ENCODE measurements around the gene TMEM254.
"Not testable (repeated sequence)": the region's sequence is repeated elsewhere in the genome, so short reads cannot be mapped to it uniquely, and the experiment has no call there.

Gene TMEM254

DNA sequence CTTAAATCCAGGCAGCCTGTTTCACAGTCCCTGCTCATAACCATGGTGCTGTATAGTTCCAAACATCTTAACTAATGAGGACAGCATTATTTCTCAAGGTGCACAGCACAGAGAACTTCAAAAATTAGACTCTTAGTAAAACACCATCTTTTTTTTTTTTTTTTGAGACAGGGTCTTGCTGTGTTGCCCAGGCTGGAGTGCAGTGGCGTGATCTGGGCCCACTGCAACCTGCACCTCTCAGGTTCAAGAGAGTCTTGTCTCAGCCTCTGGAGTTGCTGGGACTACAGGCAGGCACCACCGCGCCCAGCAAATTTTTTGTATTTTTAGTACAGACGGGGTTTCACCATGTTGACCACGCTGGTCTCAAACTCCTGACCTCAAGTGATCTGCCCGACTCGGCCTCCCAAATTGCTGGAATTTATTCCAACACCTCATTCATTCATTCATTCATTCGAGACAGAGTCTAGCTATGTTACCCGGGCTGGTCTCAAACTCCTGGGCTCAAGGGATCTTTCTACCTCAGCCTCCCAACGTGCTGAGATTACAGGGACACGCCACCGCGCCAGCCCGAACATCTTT, 507 bp upstream of the TMEM254 start:
- no peak for DNase-seq

- no peak for DNase-seq
Measured at GRCh38 chr10:80079312-80079719, 851 bp downstream of the TMEM254 start.

GRCh38 chr10:80081026-80081425, 2.6 kb downstream of the TMEM254 start:
- DNase-seq = no peak

DNA sequence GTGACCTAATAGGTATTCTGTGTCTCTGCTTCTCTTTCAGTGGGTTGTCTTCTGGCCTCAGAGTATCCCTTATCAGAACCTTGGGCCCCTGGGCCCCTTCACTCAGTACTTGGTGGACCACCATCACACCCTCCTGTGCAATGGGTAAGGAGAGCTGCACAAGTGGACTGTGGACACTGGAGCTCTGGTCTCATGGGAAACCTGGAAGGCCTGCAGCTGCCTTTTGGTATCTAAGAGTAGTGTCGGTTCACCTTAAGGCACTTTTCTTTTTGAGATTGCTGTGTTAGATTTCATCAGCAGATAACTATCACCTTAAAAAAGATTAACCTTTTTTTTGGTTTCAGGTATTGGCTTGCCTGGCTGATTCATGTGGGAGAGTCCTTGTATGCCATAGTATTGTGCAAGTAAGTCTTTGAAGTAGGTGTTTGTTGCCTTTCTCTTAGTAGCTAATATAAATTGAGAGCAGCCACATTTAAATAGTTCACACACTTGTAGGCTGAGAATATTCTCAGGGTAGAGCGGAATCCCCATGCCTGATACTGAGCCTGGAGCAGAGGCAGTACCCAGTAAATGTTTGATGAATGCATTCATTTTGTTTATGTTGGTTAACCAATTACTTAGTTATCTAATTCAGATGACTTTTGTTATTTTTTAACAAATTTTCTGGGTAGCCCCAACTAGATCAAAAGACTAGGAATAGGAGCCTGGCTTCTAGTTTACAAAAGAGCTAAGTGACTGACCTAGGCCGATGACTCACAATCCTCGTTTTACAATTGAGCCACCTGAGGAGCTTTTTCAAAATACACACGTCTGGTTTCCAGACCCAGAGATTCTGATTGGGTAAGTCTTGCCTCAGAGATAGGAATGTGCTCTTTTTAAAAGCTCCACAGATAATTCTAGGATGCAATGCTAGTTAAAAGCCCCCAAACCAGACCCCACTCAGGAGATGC, 3.6 kb downstream of the TMEM254 start:
- no peak for DNase-seq

DNA sequence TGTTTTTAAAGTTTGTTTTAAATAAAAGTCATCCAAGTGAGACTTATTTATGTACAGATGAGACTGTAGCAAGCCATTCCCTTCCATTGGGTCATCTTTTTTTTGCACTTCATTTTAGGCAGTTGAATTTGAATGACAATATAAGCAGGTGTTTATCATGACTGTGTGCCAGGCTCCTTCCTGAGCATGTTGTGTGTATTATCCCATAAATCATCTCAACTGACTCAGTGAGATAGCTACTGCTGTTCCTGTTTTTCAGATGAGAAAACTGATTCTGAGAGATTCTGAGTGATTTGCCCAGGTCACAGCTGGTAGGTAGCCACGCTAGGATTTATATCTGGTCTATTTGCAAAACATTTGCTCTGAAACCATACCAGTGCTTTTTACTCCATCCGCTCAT, 11.7 kb downstream of the TMEM254 start:
- DNase-seq = no peak

GRCh38 chr10:80094231-80094630, 15.8 kb downstream of the TMEM254 start:
- DNase-seq = no peak

- not testable (repeated sequence) for DNase-seq
Measured at GRCh38 chr10:80098272-80098671, 19.8 kb downstream of the TMEM254 start.

DNA sequence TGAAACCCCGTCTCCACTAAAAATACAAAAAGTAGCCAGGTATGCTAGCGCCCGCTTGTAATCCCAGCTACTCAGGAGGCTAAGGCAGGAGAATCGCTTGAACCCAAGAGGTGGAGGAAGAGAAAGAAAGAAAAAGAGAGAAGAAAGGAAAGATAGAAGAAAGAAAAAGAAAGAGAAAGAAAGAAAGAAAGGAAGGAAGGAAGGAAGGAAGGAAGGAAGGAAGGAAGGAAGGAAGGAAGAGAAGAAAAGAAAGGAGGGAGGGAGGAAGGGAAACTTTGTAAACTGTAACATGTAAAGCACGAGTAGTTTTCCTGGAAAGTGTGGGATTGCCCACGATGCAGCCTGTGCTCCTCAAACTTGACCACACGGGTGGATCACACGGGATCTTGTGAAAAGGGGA, 20.8 kb downstream of the TMEM254 start:
- not testable (repeated sequence) for DNase-seq

GRCh38 chr10:80100116-80100515, 21.7 kb downstream of the TMEM254 start:
- DNase-seq = no peak

GRCh38 chr10:80100861-80101695, 22.6 kb downstream of the TMEM254 start:
- DNase-seq = no peak

- DNase-seq = no peak
Measured at GRCh38 chr10:80104066-80104926, 25.8 kb downstream of the TMEM254 start.

- DNase-seq = no peak
Measured at GRCh38 chr10:80108576-80109239, 30.2 kb downstream of the TMEM254 start.

DNA sequence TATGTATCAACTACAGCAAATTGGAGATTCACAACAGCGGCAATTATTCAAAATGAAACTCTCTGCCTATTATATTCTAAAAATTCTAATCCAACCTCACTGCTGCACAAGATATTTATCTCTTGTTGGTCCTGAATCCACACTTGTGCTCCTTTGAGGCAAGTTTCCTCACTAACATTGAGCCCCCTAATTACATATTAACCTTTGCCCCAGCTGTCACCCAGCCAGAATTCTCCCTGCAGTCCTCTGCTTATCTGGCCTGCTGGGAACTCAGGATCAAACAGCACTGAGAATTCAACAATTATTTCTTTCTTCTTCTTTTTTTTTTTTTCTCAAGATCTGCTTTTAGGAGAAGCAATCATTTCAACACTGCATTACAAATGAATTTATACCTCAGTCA, 32.5 kb downstream of the TMEM254 start:
- no peak for DNase-seq

DNA sequence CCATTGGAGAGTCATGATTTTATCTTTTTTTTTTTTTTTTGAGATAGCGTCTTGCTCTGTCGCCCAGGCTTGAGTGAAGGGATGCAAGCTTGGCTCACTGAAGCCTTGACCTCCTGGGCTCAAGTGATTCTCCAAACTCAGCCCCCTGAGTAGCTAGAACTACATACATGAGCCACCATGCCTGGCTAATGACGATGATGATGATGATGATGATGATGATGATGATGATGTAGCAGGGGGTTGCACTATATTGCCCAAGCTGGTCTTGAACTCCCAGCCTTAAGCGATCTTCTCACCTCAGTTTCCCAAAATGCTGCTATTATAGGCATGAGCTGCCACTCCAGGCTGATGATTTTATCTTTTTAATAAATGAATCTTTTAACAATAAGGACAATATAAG, 40.2 kb downstream of the TMEM254 start:
- no peak for DNase-seq

DNA sequence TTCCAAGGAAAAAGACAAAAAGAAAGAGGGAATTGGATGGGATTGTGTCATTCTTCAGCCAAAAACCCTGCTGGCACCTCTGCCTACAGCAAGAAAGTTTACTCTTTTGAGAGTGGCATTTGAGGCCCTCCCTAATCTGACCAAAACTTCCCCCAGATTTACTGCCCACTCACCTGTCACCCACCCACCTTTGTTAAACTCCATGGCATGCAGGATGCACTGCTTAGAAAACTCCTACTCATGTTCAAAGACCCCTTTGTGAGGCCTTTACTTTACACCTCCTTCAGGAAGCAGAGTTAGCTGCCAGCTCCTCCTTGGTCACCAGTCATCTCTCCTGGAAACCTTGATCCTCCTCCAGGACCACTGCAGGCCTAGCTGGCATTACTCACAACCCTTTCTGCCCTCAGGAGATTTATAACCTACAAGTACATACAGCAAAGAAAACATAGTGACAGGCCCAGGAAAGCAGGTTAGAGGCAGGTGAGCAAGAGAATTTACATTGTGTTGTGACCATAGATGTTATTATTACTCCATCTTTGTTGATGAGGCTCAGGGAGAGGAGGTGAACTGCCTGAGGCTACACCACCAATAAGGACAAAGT, 43.7 kb downstream of the TMEM254 start:
- DNase-seq = no peak

DNA sequence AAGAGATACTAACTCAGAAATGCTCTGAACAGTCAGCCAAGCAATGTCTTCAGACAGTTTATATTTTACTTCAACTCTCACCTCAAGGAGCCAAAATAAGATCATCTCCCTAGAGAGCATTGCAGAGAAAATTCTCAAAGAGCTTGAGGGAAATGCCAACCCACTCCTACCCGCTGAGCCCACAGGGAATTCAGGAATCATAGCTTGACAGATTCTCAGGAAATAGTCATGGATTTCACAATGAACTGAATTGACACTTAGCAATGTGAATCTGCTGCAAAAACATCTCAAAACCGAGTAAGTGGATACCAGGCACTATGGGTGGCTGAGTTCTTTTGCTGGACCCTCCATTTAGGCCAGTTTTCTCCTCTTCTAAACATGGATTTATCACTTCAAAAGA, 44.3 kb downstream of the TMEM254 start:
- DNase-seq = no peak

DNA sequence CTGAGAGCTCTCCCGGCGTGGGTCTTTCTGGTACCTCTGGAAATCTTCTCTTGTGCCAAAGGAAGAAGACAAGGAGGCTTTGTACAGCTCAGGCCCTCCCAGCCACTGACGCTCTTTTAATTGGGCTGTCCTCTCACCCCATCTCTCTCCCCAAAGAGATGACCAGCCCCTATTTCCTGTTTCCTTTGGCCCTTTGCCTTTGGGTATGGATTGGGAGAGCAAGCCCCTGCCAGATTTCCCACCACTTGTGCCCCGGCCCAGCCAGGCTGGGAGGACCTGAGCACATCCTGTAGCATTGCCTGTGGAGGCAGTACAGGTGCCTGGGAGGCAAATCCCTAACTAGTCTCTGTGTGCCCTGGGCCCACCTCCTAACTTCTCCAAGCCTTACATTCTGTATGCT, 48.4 kb downstream of the TMEM254 start:
- no peak for DNase-seq

DNA sequence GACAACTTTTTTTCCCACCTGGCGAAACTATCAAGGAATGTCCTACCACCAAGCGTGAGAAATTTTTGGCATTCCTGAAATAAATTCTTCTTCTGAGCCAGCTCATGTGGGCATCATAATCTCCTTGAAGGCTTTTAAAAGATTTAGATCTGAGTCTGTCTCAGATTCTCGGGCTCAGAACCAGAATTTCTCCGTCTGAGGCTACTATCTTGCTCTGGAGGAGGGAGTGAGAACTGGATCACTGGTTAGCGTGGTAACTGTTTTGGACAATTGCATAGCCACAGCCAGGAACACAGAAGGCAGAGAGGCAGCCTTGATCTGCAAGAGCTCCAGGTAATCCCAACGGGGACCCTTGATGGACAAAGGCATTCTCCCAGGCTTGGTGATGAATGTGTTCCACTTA, 53.0 kb downstream of the TMEM254 start:
- DNase-seq = no peak

DNA sequence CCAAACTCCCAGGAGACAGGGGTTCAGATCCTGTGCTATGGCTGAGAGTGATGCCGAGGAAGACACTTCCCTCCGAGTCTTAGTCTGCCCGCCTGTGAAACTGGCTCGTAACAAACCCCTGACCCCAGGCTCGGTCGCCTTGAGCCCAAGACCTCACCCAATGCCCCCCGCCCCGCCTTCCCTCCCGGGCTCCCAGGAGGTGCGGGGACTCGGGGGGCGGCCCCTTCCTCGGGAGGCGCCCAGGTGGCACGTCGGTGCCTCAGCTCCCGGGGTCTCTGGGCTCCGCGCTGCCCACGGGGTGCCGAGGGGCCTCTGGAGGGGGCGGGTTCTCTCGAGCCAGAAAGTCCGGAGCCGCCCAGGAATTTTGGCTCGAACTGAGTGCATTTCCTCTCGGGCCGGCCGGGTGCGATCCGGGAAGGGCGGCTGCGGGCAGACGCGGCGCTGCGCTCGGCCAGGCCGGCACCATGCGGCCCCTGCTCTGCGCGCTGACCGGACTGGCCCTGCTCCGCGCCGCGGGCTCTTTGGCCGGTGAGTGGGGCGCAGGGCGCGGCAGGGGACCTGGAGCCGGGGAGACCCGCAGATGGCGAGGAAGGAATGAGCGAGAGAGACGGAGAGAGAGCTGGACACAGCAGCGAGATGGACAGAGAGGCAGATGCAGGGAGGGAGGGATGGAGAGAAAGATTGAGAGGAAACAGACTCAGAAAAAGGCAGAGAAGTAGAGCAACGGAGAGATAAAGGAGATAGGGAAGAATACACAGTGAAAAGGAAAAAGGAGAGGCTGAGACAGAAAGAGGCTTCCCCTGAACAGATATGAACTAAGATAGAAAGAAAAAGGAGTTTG, 54.1 kb downstream of the TMEM254 start, which contains the start of gene PLAC9:
Gene PLAC9 (plus strand): TSS at position 432 of the 841 bp plus-strand sequence. CDS start 33 bp downstream, at position 465.
- DNase-seq = no peak

DNA sequence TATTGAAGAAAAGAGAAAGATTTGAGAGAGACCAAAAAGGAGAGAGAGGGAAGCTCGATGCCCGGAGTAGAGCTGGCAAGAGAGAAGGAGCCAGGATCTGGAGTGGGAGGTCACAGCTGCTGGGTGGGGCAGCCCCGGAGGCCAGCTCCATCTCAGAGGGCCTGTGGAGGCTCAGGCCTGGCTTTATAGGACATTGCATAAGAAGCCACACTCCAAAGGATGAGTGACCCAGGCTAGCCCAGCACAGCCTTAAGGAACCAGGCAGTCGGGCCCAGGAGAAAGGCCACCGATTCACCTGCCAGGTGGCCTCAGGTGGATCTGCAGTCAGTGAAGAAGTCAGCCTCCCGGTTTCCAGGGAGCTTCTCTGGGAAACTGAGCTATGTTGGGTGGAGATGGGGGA, 54.7 kb downstream of the TMEM254 start:
- DNase-seq = no peak
